Trophoblast cell (in vitro differentiated cells and primary cell): Measurements from ENCODE around the gene CELA3A.
"Not testable (repeated sequence)": the region's sequence is repeated elsewhere in the genome, so short reads cannot be mapped to it uniquely, and the experiment has no call there.

ENCODE experiments used
- DNase-seq, 2 donors: peaks; one replicate each; pipeline ENCODE4 v3.0.0-alpha.2; 2016
- H2AFZ ChIP-seq: 2 replicates; pipeline ENCODE4 v1.6.1; 2013; ENCODE audit warnings: low read length, moderate library complexity, mild to moderate bottlenecking; ENCODE audit not compliant: insufficient read depth, poor library complexity
- H2AK5ac ChIP-seq: 2 replicates; pipeline ENCODE4 v1.6.1; 2013; ENCODE audit warnings: mild to moderate bottlenecking, low read length
- H2BK120ac ChIP-seq: 2 replicates; pipeline ENCODE4 v1.6.1; 2013; ENCODE audit warnings: low read length, mild to moderate bottlenecking, moderate library complexity; ENCODE audit not compliant: insufficient read depth, poor library complexity
- H2BK12ac ChIP-seq: 2 replicates; pipeline ENCODE4 v1.6.1; 2013; ENCODE audit warnings: mild to moderate bottlenecking, low read length, moderate library complexity
- H2BK5ac ChIP-seq: 2 replicates; pipeline ENCODE4 v1.6.1; 2013; ENCODE audit warnings: low read length, low read depth, moderate library complexity, mild to moderate bottlenecking; ENCODE audit not compliant: poor library complexity
- H3K14ac ChIP-seq: 2 replicates; pipeline ENCODE4 v1.6.1; 2013; ENCODE audit warnings: mild to moderate bottlenecking, low read length
- H3K18ac ChIP-seq: 2 replicates; pipeline ENCODE4 v1.6.1; 2013; ENCODE audit warnings: mild to moderate bottlenecking, low read length
- H3K23ac ChIP-seq: 2 replicates; pipeline ENCODE4 v1.6.1; 2013; ENCODE audit warnings: low read length
- H3K27ac ChIP-seq: 2 replicates; pipeline ENCODE4 v1.5.1; 2013; ENCODE audit warnings: low read depth, mild to moderate bottlenecking, inconsistent platforms, low read length, moderate library complexity
- H3K27me3 ChIP-seq: 2 replicates; pipeline ENCODE4 v1.6.1; 2013; ENCODE audit warnings: inconsistent platforms, mild to moderate bottlenecking, low read length, moderate library complexity; ENCODE audit not compliant: insufficient read depth
- H3K36me3 ChIP-seq, 2 experiments: 1 replicate in 1 of 2; 2 replicates in 1 of 2; pipeline ENCODE4 v1.6.1; 2013; ENCODE audit warnings: low read length in 2 of 2, mild to moderate bottlenecking in 2 of 2, moderate library complexity in 1 of 2; ENCODE audit not compliant: insufficient read depth in 2 of 2, control insufficient read depth in 1 of 2
- H3K4ac ChIP-seq: 2 replicates; pipeline ENCODE4 v1.6.1; 2013; ENCODE audit warnings: low read depth, mild to moderate bottlenecking, low read length, moderate library complexity
- H3K4me1 ChIP-seq, 2 experiments: 1 replicate in 1 of 2; 2 replicates in 1 of 2; pipeline ENCODE4 v1.6.1; 2013; ENCODE audit warnings: low read length in 2 of 2, mild to moderate bottlenecking in 2 of 2, moderate library complexity in 1 of 2; ENCODE audit not compliant: insufficient read depth in 2 of 2, control insufficient read depth in 1 of 2
- H3K4me2 ChIP-seq: 2 replicates; pipeline ENCODE4 v1.6.1; 2013; ENCODE audit warnings: inconsistent platforms, mild to moderate bottlenecking, low read length, moderate library complexity
- H3K4me3 ChIP-seq: 2 replicates; pipeline ENCODE4 v1.5.1; 2013; ENCODE audit warnings: mild to moderate bottlenecking, low read depth, low read length, inconsistent platforms
- H3K79me1 ChIP-seq: one replicate; pipeline ENCODE4 v1.6.1; 2013; ENCODE audit warnings: low read length
- H3K79me2 ChIP-seq: 2 replicates; pipeline ENCODE4 v1.6.1; 2013; ENCODE audit warnings: low read length, mild to moderate bottlenecking; ENCODE audit not compliant: control insufficient read depth, insufficient read depth, poor library complexity
- H3K9ac ChIP-seq: 2 replicates; pipeline ENCODE4 v1.6.1; 2013; ENCODE audit warnings: mild to moderate bottlenecking, low read length
- H3K9me3 ChIP-seq: 2 replicates; pipeline ENCODE4 v1.6.1; 2013; ENCODE audit warnings: low read depth, mild to moderate bottlenecking, control low read depth, inconsistent platforms, low read length; ENCODE audit not compliant: insufficient read depth
- H4K12ac ChIP-seq: 2 replicates; pipeline ENCODE4 v1.6.1; 2013; ENCODE audit warnings: low read depth, mild to moderate bottlenecking, low read length, moderate library complexity
- H4K8ac ChIP-seq: 2 replicates; pipeline ENCODE4 v1.6.1; 2013; ENCODE audit warnings: low read depth, mild to moderate bottlenecking, low read length, moderate library complexity
- H4K91ac ChIP-seq: one replicate; pipeline ENCODE4 v1.6.1; 2013; ENCODE audit warnings: low read depth, mild to moderate bottlenecking, low read length, moderate library complexity
- WGBS: extraction: QIAGEN DNeasy Blood & Tissue Kit; methylation state at CpG from one replicate; pipeline ENCODE4 v1.1.7; 2013; ENCODE audit warnings: missing lambda C conversion rate; ENCODE audit not compliant: insufficient read length, insufficient coverage; ENCODE audit errors: extremely low coverage; 5-methylcytosine and 5-hydroxymethylcytosine counted together

Gene CELA3A

DNA sequence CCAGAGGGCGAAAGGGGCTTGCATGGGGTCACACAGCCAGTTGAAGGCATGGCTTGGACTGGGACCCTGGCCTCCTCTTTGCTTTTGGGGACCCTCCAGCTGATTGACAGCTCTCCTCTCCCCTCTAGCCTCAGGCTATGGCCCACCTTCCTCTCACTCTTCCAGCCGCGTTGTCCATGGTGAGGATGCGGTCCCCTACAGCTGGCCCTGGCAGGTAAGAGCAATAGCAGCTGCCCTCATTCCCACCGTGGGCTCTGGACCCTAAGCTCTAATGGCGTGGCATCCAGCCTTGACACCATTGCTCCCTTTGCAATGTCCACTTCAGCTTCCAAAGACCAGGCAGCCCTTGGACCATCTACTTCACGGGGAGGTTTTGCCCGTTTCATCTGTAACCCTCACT is 1.4 kb downstream of the CELA3A start:
- H3K4me3 ChIP-seq, H3K14ac ChIP-seq, H3K9me3 ChIP-seq, H4K91ac ChIP-seq, H3K4me2 ChIP-seq, H3K27ac ChIP-seq, H3K79me1 ChIP-seq, H3K9ac ChIP-seq, H3K23ac ChIP-seq, H2AFZ ChIP-seq, H3K4ac ChIP-seq, H2BK120ac ChIP-seq, H4K12ac ChIP-seq, H3K4me1 ChIP-seq, H3K36me3 ChIP-seq, H2AK5ac ChIP-seq, H3K27me3 ChIP-seq, H2BK5ac ChIP-seq, H3K79me2 ChIP-seq, H4K8ac ChIP-seq, H2BK12ac ChIP-seq, H3K18ac ChIP-seq, DNase-seq: not testable (repeated sequence)
- WGBS, result no CpG with 5 or more reads among the region's 8 CpGs

DNA sequence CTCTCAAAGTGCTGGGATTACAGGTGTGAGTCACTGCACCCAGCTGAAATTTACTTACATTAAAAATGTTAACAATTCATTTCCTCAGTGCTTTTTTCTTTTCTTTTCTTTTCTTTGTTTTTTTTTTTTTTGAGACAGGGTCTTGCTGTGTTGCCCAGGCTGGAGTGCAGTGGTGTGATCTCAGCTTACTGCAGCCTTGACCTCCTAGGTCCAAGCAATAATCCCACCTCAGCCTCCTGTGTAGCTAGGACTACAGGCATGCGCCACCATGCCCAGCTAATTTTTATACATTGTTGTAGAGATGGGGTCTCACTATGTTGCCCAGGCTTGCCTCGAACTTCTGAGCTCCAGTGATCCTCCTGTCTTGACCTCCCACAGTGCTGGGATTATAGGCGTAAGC is 2.5 kb downstream of the CELA3A start:
- not testable (repeated sequence) for H3K23ac ChIP-seq, H3K27ac ChIP-seq, H3K4me2 ChIP-seq, H3K4ac ChIP-seq, DNase-seq, H2BK12ac ChIP-seq, H3K14ac ChIP-seq, H3K9me3 ChIP-seq, H3K79me2 ChIP-seq, H3K36me3 ChIP-seq, H3K18ac ChIP-seq, H3K4me1 ChIP-seq, H3K4me3 ChIP-seq, H3K79me1 ChIP-seq, H4K12ac ChIP-seq, H4K91ac ChIP-seq, H4K8ac ChIP-seq, H2BK120ac ChIP-seq, H2AFZ ChIP-seq, H3K9ac ChIP-seq, H2BK5ac ChIP-seq, H2AK5ac ChIP-seq, H3K27me3 ChIP-seq
- WGBS, result no CpG with 5 or more reads among the region's 3 CpGs

DNA sequence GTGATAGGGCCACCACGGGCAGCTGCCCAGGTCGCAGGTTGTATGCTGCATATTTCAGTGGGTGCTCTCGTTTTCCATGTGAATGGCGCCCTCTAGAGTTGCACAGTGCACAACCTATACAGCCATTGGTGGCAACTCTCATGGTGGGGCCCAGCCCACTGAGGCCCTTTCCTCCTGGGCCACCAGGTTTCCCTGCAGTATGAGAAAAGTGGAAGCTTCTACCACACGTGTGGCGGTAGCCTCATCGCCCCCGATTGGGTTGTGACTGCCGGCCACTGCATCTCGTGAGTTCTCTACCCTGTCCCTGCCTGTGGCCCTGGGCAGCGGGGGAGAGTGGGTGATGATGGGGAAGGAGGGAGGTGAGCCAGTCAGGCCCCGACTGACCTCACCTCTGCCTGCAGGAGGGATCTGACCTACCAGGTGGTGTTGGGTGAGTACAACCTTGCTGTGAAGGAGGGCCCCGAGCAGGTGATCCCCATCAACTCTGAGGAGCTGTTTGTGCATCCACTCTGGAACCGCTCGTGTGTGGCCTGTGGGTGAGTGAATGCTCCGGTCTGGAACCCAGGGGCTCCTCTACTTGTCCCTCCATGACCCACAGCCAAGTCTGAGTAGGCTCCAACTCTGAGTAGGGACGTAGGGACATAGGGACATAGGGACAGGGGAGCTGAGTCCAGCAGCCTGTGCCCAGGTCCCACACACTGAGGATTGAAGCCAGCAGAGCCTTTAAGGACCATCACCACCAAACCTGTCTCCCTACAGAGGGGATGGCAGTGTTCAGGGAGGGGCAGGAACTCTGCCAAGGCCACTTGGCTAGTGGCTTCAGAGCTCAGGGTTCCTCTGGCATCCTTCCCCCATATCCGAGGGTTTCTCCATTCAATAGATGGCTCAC is 4.0 kb downstream of the CELA3A start:
- not testable (repeated sequence) for H4K12ac ChIP-seq, H4K8ac ChIP-seq, H3K23ac ChIP-seq, H2AFZ ChIP-seq, H3K14ac ChIP-seq, H3K4me3 ChIP-seq, H3K9ac ChIP-seq, H2BK5ac ChIP-seq, H3K9me3 ChIP-seq, H3K18ac ChIP-seq, H3K4me1 ChIP-seq, H3K79me2 ChIP-seq, H3K27ac ChIP-seq, H3K27me3 ChIP-seq, H3K4me2 ChIP-seq, H3K36me3 ChIP-seq, H3K79me1 ChIP-seq, H4K91ac ChIP-seq, H2BK120ac ChIP-seq, H3K4ac ChIP-seq, H2BK12ac ChIP-seq, H2AK5ac ChIP-seq
- no CpG with 5 or more reads among the region's 18 CpGs for WGBS
- peak; percentile 11 to 75 for DNase-seq

DNA sequence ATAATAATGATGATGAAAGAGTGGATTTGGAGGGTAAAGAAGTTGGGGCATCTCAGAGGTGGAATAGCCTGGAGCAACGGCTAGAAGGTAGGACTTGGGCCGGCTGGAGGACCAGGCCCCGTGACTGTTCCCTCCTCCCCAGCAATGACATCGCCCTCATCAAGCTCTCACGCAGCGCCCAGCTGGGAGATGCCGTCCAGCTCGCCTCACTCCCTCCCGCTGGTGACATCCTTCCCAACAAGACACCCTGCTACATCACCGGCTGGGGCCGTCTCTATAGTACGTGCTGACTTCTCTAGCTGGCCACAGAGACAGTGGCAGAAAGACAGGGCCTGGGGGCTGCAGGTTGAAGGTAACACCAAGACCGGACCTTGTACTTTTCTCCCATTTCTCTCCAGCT is 5.3 kb downstream of the CELA3A start:
- not testable (repeated sequence) for H3K4me3 ChIP-seq, H4K91ac ChIP-seq, H3K79me1 ChIP-seq, H2AFZ ChIP-seq, H4K12ac ChIP-seq, DNase-seq, H2BK120ac ChIP-seq, H2AK5ac ChIP-seq, H3K4me2 ChIP-seq, H2BK5ac ChIP-seq, H3K9ac ChIP-seq, H3K9me3 ChIP-seq, H2BK12ac ChIP-seq, H3K27ac ChIP-seq, H3K36me3 ChIP-seq, H3K4me1 ChIP-seq, H3K23ac ChIP-seq, H3K27me3 ChIP-seq, H3K4ac ChIP-seq, H3K79me2 ChIP-seq, H4K8ac ChIP-seq, H3K18ac ChIP-seq, H3K14ac ChIP-seq
- WGBS, result no CpG with 5 or more reads among the region's 13 CpGs
